Mesenteric fat pad (tissue), 1 donor: Measurements from ENCODE around the gene RAB10. TPM values are rescaled to one million over a fixed set of nuclear protein-coding genes. Genes with fewer than 3 reads are reported as not detected.

ENCODE experiments used
- DNase-seq: peaks from one replicate; pipeline ENCODE4 v3.0.0-alpha.2; 2020; ENCODE audit warnings: low spot score
- total RNA-seq: library from RNA; stranded (reverse); fragmentation: NEBNext Ultra II Directional; extraction: Animal tissue kit (Norgen Biotek cat#: 25700); gene quantifications from one replicate; pipeline ENCODE4 v1.2.1, GENCODE V29; 2021
- donor health status: DM: yes; HTN: yes; CAD: no.

The RAB10 gene
- total RNA-seq, 1 donor from 2014 or later: 118 TPM

DNA sequence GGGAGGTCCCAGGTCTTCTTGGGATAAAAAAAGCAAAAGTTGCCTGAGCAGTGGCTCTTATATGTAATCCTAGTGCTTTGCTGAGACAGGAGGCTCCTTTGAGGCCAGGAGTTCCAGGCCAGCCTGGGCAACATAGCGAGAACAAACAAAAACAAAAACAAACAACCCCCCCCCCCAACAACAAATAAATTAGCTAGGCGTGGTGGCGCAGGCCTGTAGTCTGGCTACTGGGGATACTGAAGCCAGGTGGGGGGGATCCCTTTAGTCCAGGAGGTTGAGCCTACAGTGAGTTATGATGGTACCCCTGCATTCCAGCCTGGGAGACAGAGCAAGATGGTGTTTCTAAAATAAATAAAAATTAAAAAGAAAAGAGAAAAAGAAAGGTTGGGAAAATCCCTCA lies 144.4 kb downstream of the RAB10 start:
- DNase-seq: peak; percentile 72

DNA sequence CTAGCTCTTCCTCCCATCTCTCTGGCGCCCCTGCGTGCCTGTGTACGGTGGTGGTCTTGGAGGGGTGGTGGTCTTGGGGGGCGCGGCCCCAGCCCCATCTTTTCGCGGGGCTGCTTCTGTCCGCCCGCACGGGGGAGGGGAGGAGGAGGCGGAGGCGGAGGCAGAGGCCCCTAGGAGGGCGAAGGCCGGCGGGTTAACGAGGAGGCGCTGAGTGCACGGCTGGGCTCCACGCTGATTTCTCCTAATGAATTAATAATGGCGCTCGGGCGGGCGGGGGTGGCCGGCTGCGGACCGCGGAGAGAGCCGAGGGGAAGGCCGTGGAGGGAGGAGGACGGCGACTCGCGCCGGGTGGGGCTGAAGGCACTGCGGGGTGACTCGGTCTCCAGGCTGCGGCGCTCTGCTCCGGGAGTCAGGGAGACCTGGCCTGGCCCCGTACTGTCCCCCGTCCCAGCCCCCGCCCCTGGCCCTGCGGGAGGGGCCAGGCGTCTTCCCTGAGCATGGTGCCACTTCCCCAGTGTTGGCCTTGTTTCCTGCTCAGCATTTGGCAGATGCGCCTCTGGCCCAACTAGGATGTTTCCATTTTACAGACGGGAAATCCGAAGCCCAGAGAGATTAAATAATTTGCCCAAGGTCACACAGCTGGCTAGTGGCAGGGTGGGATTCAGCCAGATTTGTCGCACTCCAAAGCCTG lies 145.0 kb downstream of the RAB10 start:
- DNase-seq: peak; percentile 87

DNA sequence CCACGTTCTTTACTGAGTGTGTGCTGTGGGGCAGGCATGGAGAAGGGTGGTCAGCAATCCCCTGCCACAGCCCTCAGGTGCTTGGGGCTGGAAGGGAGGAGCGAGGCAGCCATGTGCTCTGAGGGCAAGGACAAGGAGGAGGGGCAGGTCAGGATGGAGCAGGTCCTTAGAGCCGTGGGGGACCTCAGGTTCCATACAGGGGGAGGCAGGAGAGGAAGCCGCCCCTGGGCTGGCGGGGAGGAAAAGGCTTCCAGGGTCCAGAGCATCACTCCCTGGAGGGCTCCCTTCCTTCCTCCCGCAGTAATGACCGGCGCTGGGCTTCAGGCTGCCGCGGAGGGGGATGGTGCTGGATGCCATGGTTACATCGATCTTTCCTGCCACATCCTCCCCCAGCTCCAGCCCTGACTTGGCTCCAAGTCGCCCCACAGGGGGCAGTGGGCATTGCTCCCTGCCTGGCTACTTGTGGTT lies 145.6 kb downstream of the RAB10 start:
- peak; percentile 82 for DNase-seq

DNA sequence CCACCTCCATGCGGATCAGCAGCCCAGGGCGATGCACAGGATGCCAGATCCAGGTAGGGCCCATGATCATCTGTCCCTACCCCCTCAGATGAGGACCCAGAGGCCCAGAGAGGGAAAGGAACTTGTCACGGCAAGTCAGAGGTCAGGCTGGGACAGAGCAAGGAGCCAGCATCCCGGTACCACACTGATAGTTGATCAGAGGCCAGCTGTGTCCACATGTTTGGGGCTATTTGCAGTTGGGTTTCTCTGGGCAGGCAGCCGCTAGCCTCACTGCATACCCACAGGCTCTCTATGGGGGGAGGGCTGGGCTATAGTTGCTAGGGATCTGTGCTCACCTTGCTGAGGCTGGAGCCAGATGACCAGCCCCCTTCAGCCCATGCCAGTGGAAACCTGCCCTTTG lies 148.6 kb downstream of the RAB10 start:
- no peak for DNase-seq

DNA sequence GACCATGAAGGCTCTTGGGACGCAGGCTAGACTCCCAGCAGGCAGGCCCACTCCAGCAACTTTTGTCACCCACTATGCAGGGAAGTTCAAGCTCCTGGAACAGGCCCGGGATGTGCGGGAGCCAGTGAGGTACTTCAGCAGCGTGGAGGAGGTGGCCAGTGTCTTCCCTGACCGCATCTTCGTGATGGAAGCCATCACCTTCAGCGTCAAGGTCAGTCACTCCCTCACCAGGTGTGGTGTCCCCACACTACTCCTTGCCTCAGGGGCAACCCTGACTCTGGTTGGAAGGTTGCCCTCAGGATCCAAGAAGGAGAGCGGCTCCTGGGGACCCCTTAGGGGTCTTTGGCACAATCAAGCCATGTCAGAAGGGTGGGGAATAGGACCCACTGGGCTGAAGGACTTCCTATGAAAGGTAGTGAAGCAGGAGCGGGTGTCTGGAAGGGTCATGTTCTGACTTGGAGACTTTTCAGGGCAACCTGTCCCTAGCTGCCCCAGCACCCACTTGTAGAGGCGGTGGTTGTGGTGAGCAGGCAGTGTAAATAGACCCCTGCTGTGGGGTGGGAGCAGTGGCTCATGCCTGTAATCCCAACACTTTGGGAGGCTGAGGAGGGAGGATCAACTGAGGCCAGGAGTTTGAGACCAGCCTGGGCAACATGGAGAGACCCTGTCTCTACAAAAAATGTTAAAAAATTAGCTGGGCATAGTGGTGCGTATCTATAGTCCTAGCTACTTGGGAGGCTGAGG lies 149.2 kb downstream of the RAB10 start:
- DNase-seq: peak; percentile 64

DNA sequence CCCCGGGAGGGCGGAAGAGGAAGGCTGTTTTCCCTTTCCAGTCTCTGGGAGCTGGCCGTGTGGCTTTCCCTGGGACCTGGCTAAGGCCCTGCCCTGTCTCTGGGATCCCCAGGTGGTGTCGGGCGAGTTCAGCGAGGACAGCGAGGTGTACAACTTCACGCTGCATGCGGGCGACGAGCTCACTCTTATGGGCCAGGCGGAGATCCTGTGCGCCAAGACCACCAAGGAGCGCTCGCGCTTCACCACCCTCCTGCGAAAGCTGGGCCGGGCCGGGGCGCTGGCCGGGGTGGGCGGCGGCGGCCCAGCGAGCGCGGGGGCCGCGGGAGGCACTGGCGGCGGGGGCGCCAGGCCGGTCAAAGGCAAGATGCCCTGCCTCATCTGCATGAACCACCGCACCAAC lies 150.2 kb downstream of the RAB10 start:
- peak; percentile 82 for DNase-seq

DNA sequence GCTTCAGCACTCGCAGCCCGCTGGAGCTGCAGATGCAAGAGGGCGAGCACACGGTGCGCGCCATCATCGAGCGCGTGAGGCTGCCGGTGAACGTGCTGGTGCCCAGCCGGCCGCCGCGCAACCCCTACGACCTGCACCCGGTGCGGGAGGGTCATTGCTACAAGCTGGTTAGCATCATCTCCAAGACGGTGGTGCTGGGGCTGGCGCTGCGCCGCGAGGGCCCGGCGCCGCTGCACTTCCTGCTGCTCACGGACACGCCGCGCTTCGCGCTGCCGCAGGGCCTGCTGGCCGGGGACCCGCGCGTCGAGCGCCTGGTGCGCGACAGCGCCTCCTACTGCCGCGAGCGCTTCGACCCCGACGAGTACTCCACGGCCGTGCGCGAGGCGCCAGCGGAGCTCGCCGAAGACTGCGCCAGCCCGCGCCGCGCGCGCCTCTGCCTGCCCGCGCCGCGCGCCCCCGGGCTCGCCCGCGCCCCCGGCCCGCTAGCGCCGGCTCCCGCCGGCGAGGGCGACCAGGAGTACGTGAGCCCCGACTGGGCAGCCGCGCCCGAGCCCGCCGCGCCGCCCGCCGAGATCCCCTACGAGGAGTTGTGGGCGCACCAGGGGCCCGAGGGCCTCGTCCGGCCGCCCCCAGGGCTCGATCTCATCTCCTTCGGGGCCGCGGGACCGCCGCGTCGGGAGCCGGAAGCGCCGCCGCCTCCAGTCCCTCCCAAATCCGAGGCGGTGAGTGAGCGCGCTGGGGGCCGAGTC lies 150.8 kb downstream of the RAB10 start:
- peak; percentile 97 for DNase-seq

DNA sequence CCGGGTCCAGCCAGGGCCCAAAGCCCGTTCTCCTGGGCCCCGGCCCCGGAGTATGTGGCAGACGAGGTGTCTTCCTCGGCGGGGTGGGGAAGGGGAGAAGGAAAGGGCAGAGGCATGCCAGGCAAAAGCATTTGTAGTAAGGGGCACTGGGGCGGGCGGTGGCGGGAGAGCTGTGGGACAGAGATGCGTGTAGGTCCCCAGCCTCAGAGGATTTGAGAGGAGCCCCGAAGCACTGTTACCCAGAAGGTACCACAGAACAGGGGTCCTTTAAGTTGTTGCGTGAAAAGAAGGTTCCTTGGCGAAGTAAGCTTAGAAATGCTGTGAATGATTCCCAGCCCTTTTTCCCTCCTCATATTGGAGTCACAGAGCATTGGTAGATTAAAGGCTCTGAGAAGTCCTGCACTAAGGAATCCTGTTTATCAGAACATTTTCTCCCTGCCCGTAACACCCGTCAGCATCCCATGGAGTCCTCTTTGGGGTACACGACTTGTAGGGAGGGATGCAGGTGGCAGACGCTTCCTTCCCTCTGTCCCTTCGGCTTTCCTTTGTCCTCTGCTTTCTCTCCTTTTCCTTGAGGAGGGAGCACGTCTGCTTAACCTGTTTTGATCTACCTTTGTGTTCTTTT lies 151.5 kb downstream of the RAB10 start:
- no peak for DNase-seq

DNA sequence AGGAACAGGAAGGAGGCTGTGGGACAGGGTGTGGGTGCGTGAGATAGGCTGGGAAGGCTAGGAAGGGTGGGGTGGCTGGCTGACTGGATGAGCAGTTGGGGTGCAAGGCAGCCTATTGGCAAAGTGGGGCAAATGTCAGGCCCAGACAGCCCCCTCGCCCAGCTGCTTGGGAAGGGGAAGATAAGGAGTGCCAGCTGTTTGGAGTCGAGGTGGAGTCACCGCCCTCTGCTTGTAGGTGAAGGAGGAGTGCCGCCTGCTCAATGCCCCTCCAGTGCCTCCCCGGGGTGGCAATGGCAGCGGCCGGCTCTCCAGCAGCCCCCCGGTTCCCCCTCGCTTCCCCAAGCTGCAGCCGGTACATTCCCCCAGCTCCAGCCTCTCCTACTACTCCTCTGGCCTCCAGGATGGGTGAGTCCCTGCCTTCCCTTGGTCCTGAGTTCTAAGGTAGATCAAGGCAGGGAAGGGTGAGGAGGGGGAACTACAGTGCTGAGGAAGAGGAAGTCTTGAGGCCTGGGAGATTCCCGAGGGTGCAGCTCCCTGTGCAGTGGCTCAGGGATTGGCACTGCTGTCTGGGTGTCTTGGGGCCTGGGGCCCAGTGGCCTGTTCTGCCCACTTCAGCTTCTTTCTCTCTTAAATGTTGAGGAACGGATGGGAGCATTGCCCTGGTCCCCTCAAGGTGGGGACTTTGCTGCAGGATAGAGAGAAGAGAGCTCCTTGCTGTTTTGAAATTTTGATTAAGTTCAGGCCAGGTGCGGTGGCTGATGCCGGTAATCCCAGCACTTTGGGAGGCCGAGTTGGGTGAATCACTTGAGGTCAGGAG lies 152.3 kb downstream of the RAB10 start:
- peak; percentile 76 for DNase-seq

Other genes starting within 250 kb of the RAB10 start
- gene ASXL2, start 155.6 kb upstream of the RAB10 start, total RNA-seq: 36.6 TPM
- gene KIF3C, start 51.6 kb upstream of the RAB10 start, total RNA-seq: 7.4 TPM
- 6.8 TPM for gene GAREM2, start 139.0 kb downstream of the RAB10 start, total RNA-seq
- 220 TPM for gene HADHA, start 210.5 kb downstream of the RAB10 start, total RNA-seq
- gene HADHB, start 210.9 kb downstream of the RAB10 start, total RNA-seq: 224 TPM